Measurements from ENCODE around the gene C16orf86.

C16orf86 gene

GRCh38 chr16:67667453-67667816 lies 821 bp downstream of the C16orf86 start:
- DNase-seq (ENCODE audit: low read depth in 3 of 3), result no peak

DNA sequence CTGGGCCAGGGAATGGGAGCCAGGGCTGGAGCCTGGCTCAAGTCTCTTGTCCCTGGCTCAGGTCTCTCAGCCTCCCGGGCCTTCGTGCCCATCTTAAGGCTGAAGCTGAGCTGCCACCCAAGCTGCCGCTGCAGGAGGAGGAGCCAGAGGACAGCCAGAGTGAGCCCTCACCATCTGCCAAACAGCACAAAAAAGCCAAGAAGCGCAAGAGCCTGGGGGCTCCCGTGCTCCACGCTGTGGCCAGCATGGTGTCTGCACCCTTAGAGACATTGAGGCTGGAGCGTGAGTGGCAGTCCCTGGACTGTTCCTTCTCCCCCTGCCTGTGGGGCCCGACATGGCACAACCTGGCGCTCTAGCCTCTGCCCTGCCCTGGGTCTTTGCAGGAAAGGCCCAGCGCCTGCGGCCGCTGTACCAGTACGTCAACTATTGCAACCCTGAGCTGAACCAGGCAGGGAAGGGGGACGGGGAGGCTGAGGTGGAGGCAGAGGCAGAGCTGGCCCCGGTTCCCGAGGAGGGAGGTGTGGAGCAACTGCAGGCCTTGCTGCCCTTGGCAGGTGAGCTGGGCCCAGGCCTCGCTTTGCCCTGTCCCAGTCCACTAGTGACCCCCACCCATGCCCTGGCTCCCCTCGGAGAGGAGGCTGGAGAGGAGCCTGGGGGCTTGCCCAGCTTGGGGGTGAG lies 1.3 kb downstream of the C16orf86 start:
- DNase-seq (ENCODE audit: low read depth in 3 of 3), result peak; percentile 56 to 85 (median 71)

DNA sequence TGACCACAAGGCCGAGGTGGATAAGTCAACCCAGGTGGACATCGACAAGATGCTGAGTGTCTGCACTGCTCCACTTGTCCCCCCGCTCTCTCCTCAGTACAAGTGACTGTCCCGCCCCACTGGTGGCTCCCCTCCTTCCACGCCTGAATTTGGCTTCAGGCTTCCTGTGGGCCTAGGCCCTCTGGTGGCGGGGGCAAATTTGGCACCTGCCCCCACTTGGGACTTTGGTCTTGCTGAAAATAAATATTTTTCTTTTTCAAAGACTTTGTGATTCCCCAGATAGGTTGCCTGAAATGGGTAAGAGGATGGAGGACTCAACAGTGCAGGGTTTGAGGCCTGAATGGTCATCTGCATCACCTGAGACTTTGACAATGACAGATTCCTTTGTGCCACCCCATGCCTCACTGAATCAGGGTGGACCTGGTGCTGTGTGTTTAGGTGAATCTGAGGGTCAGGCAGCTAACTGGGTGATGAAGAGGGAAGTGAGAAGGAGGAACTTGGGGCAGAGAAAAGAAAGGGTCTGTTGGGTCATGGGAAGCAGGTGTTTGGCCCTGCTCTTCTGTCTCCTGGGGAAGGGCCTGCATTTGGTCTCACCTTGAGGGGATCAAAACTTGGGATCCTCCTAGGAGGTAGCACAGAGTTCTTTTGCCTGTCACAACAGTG lies 2.0 kb downstream of the C16orf86 start:
- DNase-seq (ENCODE audit: low read depth in 3 of 3), result no peak

- DNase-seq (ENCODE audit: low read depth in 3 of 3), result no peak
Measured at GRCh38 chr16:67669499-67670101, 3.0 kb downstream of the C16orf86 start.

DNA sequence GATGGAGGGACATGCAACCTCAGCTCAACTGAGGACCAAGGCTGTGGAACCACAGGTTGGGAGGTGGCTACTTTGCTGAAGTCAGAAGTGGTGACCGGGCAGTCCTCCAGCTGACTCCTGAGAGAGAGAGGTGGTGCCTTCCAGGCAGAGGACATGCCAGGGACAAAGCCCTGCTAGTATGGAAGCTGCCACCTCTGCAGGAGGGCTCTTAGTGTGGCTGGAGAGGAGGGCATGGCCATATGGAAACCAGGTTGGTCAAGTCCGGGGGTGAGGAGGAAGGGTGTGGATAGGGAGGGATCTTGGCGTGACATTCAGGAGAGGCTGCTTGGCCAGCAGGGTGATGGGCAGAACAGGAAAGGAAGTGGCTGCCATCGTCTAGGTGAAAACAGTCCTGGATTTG lies 5.7 kb downstream of the C16orf86 start:
- no peak for DNase-seq (ENCODE audit: low read depth in 3 of 3)

GRCh38 chr16:67672739-67673662 lies 6.4 kb downstream of the C16orf86 start:
- DNase-seq (ENCODE audit: low read depth in 3 of 3), result peak in 1 of 3 donors; percentile 53

- DNase-seq (ENCODE audit: low read depth in 3 of 3), result no peak
Measured at GRCh38 chr16:67673712-67674580, 7.3 kb downstream of the C16orf86 start.

DNA sequence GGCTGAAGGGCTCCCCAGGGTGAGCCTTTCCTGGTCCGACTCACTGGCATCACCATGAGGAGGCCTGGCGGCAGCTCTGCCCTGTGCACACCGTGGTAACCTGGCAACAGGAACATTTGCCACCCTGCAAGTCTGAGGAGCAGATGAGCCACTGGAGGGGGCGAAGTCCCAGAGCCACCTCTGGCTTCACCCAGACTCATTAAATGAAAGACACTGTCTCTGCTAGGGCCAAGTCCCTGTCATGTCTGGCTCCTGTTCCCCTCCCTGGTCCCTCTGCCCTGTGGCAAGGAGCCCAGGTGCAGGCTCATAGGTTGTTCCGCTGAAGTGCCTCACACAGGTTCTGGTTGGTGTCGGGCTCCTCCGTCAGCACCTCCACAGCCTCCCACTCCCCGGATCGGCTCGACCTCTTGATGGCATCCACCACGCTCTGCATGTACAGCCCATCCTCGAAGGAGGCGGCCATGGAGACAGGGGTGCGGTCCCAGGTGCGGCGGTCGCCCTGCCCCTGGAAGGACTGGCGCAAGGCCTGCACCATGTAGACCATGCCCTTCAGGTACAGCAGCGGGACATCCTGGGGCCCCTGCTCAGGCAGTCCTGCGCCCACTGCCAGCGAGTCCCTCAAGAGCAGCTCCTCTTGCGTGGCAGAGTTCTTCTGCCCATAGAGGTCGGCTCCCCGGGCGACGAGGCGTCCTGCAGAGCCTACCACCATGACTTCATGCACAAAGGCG lies 8.4 kb downstream of the C16orf86 start:
- DNase-seq (ENCODE audit: low read depth in 3 of 3), result no peak

DNA sequence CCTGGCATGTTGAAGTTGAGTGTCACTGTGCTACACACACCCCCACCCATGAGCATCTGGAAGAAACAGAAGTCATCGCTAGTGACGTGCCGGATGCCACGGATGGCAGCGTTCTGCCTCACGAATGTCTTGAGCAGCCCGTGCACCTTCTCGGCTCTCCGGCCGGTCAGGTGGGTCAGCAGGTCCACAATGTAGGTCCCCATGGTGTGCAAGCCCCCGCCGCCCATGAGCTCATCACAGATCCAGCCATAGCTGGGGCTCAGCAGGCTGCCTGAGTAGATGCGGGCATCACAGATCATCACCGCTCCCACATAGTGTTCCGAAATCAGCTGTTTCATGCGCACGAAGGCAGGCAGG lies 8.9 kb downstream of the C16orf86 start:
- no peak for DNase-seq (ENCODE audit: low read depth in 3 of 3)

GRCh38 chr16:67675999-67676398 lies 9.4 kb downstream of the C16orf86 start:
- no peak for DNase-seq (ENCODE audit: low read depth in 3 of 3)

GRCh38 chr16:67676516-67676915 lies 9.9 kb downstream of the C16orf86 start:
- DNase-seq (ENCODE audit: low read depth in 3 of 3), result no peak

DNA sequence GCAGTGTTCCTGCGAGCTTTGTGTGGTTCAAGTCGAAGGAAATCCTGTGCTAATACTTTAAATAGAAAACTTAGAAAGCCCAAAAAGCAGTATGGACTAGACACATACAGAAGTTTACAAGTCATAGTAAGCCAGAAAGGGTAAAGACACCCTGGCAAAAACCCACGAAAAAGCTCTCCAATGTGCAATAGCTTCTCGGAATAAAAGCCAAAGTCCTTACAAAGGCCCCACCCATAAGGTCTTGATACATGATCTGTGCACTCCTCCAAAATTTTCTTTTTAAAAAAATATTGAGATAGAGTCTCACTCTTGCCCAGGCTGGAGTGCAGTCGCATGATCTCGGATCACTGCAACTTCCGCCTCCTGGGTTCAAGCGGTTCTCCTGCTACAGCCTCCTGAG lies 10.3 kb downstream of the C16orf86 start:
- no peak for DNase-seq (ENCODE audit: low read depth in 3 of 3)

GRCh38 chr16:67677712-67678111 lies 11.1 kb downstream of the C16orf86 start:
- DNase-seq (ENCODE audit: low read depth in 3 of 3), result no peak

GRCh38 chr16:67678354-67679023 lies 11.9 kb downstream of the C16orf86 start:
- no peak for DNase-seq (ENCODE audit: low read depth in 3 of 3)

GRCh38 chr16:67679935-67680897 lies 13.6 kb downstream of the C16orf86 start:
- DNase-seq (ENCODE audit: low read depth in 3 of 3), result no peak

DNA sequence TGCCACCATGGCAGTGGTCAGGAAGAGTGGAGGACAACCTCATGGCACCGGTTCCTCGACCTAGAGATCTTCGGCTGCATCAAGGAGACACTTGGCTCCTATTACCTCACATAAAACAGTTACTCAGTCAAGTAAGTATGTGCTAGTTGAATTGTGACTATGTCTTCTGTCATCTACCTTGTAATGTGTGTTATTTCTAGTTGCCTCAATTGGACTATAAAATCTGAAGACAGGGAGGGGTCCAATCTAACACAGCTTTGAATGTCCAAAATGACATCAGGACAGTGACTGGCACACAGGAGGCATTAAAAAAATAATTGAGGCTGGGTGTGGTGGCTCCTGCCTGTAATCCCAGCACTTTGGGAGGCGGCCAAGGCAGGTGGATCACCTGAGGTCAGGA lies 17.2 kb downstream of the C16orf86 start:
- no peak for DNase-seq (ENCODE audit: low read depth in 3 of 3)

DNA sequence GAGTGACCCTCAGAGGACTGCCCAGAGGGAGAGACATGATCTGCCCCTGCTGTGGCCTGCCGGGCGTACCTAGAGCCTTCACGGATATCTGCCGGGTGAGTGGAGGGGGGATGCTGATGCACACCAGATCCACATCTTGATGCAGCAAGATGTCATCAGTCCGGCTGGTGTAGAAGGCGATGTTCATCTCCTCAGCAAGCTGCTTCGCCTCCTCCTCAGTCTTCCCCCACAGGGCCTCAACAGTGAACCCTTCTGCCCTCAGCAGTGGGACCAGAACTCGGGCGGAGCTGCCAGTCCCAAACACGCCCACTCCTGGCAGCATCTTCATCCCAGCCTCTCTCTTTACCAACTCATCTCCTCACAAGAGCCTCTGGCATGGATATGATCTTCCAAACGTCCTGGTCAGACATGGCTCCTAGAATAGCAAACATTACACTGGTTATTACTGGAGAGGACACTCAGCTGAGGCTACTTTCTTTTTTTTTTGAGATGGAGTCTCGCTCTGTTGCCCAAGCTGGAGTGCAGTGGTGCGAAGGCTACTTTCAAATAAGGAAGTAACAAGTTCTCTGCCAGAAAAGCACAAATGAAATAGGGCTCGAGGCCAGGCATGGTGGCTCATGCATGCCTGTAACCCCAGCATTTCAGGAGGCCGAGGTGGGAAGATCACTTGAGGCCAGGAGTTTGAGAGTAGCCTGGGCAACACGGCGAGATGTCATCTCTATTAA lies 18.9 kb downstream of the C16orf86 start:
- DNase-seq (ENCODE audit: low read depth in 3 of 3), result no peak

Measured in stimulated activated CD4-positive, alpha-beta T cell treated with anti-CD3 and anti-CD28 coated beads, TNF-alpha, amount 100 ng/mL, for 48 hours (primary cell).